Measurements from ENCODE around the gene SPART. TPM values are rescaled to one million over a fixed set of nuclear protein-coding genes. Genes with fewer than 3 reads are reported as not detected.
A peak's percentile ranks its signal among the peaks of the same experiment; 100 is the strongest.

Gene SPART
- total RNA-seq, 1 experiment from 2014 or later = 83.1 TPM

GRCh38 chr13:36362914-36363313 lies 16.7 kb upstream of the SPART start:
- intact Hi-C loops (cut with micrococcal nuclease) = loop anchor here (1.0 kb wide), 1 partner anchor 18 kb away; no protein-coding TSS in a partner anchor
- no peak overlapping the region for H3K27ac Mint-ChIP-seq (ENCODE audit: low read depth, unreplicated experiment)
- H3K9me3 Mint-ChIP-seq (ENCODE audit: unreplicated experiment) = no peaks in the 10 kb centered on the region
- DNase-seq (ENCODE audit: unreplicated experiment) = no peak
- no TSS peak for BruUV-seq (replicated peaks)
- TF ChIP-seq CTCF (IDR thresholded peaks at IDR 0.05; ENCODE audit: unreplicated experiment) = no peak
- no peak overlapping the region for H3K4me3 Mint-ChIP-seq (ENCODE audit: unreplicated experiment)
- POLR2A ChIA-PET = interaction anchor here (0.7 kb wide), 1 partner anchor 1578 kb away, joined by 3 read pairs; no protein-coding TSS in a partner anchor
- CTCF ChIA-PET = interaction anchor here (1.1 to 2.4 kb wide), 2 partner anchors 16 to 17 kb away, joined by 4 to 6 read pairs; partner anchors contain the start of gene SPART
- H3K36me3 Mint-ChIP-seq (ENCODE audit: insufficient read depth, unreplicated experiment) = peaks cover 6% of the 10 kb centered on the region
- H3K4me1 Mint-ChIP-seq (ENCODE audit: insufficient read depth, unreplicated experiment) = peaks cover 5% of the 10 kb centered on the region
- no peaks in the 10 kb centered on the region for H3K27me3 Mint-ChIP-seq (ENCODE audit: insufficient read depth, unreplicated experiment)

- intact Hi-C loops (cut with micrococcal nuclease) = loop anchor here (1.0 kb wide), 1 partner anchor 17 kb away; no protein-coding TSS in a partner anchor
- Mint-ChIP-seq H3K9me3 (ENCODE audit: unreplicated experiment) (no peaks in the 10 kb centered on the region), H3K27me3 (ENCODE audit: insufficient read depth, unreplicated experiment) (no peaks in the 10 kb centered on the region), H3K4me1 (ENCODE audit: insufficient read depth, unreplicated experiment) (peaks cover 5% of the 10 kb centered on the region), H3K4me3 (ENCODE audit: unreplicated experiment) (no peak overlapping the region), H3K27ac (ENCODE audit: low read depth, unreplicated experiment) (no peak overlapping the region), H3K36me3 (ENCODE audit: insufficient read depth, unreplicated experiment) (peaks cover 6% of the 10 kb centered on the region)
- no TSS peak for BruUV-seq (replicated peaks)
- TF ChIP-seq CTCF (IDR thresholded peaks at IDR 0.05; ENCODE audit: unreplicated experiment) = no peak
- peak; percentile 80 for DNase-seq (ENCODE audit: unreplicated experiment)
- CTCF ChIA-PET = interaction anchor here (0.7 to 2.4 kb wide), 3 partner anchors 15 to 49 kb away, joined by 4 to 6 read pairs (median 4); partner anchors contain the start of gene SPART
- POLR2A ChIA-PET = interaction anchor here (0.7 to 1.0 kb wide), 2 partner anchors 14 to 1579 kb away, joined by 3 read pairs; no protein-coding TSS in a partner anchor
Observed at GRCh38 chr13:36362251-36362650, 16.1 kb upstream of the SPART start.

GRCh38 chr13:36360903-36361302 lies 14.7 kb upstream of the SPART start:
- BruUV-seq (replicated peaks) = no TSS peak
- H3K27ac Mint-ChIP-seq (ENCODE audit: low read depth, unreplicated experiment) = no peak overlapping the region
- intact Hi-C loops (cut with micrococcal nuclease) = no loop called here
- H3K9me3 Mint-ChIP-seq (ENCODE audit: unreplicated experiment) = no peaks in the 10 kb centered on the region
- ChIA-PET CTCF (interaction anchor here (0.7 to 2.4 kb wide), 2 partner anchors 14 to 497 kb away, joined by 3 to 6 read pairs; no protein-coding TSS in a partner anchor), POLR2A (interaction anchor here (0.8 to 3.0 kb wide), 3 partner anchors 9 to 14 kb away, joined by 3 to 8 read pairs (median 4); no protein-coding TSS in a partner anchor)
- no peak overlapping the region for H3K4me3 Mint-ChIP-seq (ENCODE audit: unreplicated experiment)
- H3K27me3 Mint-ChIP-seq (ENCODE audit: insufficient read depth, unreplicated experiment) = no peaks in the 10 kb centered on the region
- peaks cover under 1% of the 10 kb centered on the region for H3K36me3 Mint-ChIP-seq (ENCODE audit: insufficient read depth, unreplicated experiment)
- no peak for DNase-seq (ENCODE audit: unreplicated experiment)
- peaks cover 5% of the 10 kb centered on the region for H3K4me1 Mint-ChIP-seq (ENCODE audit: insufficient read depth, unreplicated experiment)
- TF ChIP-seq CTCF (IDR thresholded peaks at IDR 0.05; ENCODE audit: unreplicated experiment) = no peak

GRCh38 chr13:36359301-36359950 lies 13.2 kb upstream of the SPART start:
- Mint-ChIP-seq H3K27me3 (ENCODE audit: insufficient read depth, unreplicated experiment) (no peaks in the 10 kb centered on the region), H3K4me1 (ENCODE audit: insufficient read depth, unreplicated experiment) (peaks cover 5% of the 10 kb centered on the region), H3K36me3 (ENCODE audit: insufficient read depth, unreplicated experiment) (no peaks in the 10 kb centered on the region), H3K9me3 (ENCODE audit: unreplicated experiment) (no peaks in the 10 kb centered on the region), H3K4me3 (ENCODE audit: unreplicated experiment) (no peak overlapping the region), H3K27ac (ENCODE audit: low read depth, unreplicated experiment) (no peak overlapping the region)
- ChIA-PET POLR2A (interaction anchor here (0.5 to 3.0 kb wide), 3 partner anchors 11 to 25 kb away, joined by 3 to 8 read pairs (median 4); no protein-coding TSS in a partner anchor), CTCF (interaction anchor here (0.9 kb wide), 1 partner anchor 12 kb away, joined by 4 read pairs; no protein-coding TSS in a partner anchor)
- BruUV-seq (replicated peaks) = no TSS peak
- intact Hi-C loops (cut with micrococcal nuclease) = no loop called here
- TF ChIP-seq CTCF (IDR thresholded peaks at IDR 0.05; ENCODE audit: unreplicated experiment) = no peak
- no peak for DNase-seq (ENCODE audit: unreplicated experiment)
